ENCODE measurements around the gene RPL14.

RPL14 gene

DNA sequence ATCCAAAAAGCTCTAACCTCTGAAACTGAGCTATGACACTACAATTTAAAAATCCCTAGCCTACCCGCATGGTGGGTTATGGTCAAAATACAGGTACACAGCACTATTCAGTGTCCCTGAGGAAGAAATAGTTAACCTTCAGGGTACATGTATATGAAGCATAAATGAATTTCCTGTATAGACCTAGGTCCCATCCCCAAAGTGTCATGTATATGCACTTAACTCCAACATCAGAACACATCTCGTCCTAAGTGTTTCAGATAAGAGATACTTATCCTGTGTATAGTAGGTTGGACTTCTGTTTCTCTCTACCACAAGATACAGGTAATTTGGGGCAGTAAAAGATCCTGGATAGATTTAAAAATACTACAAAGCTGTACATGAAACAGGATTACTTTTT is 6.4 kb downstream of the RPL14 start:
- DNase-seq = no peak

DNA sequence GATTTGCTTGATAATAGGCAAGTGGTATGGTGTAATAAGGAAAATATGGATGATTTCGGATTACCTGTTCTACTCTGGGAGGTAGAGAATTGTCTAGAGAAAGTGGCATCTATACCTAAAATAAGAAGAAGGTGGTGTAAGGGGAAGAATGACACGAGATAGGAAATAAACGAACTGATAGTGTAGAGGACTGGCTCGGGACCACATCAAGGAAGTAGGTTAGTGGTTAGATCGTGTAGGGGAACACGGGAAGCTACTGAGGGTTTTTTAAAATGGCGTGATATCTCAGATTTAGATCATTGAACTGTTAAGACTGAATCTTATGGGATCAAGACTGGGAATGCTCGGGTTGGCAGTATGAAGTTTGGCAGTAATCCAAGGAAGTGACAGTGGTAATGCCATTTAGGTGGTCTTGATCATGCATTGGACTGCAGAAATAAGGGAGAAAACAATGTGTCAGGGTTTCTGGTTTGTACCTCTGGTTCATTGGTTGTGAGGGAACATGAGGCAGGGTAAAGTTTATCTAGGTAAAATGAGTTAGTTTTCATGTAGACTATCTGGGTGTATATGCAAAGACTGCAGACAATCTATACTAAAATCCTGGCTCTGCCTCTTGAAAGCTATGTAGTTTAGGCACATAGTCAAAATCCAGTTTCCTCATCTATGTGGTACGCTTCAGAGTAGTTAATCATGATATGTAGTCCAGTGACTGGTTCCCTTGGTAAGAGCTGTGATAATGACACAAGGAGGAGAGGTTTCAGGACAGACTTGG is 7.4 kb downstream of the RPL14 start:
- DNase-seq = no peak

DNA sequence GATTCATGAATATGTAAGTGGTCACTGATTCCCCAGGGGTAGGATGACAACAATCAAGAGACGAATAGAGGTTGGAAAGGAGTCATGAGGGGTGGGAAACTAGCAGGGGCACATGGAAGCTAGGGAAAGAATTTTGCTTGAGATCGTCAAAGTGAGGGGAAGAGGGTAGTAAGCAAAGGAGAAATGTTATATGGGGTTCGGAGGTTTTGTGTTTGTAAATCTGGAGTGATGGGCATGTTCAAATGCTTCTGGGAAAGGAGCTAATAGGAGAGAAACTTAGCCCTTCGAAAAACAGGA is 7.9 kb downstream of the RPL14 start:
- DNase-seq = no peak

DNA sequence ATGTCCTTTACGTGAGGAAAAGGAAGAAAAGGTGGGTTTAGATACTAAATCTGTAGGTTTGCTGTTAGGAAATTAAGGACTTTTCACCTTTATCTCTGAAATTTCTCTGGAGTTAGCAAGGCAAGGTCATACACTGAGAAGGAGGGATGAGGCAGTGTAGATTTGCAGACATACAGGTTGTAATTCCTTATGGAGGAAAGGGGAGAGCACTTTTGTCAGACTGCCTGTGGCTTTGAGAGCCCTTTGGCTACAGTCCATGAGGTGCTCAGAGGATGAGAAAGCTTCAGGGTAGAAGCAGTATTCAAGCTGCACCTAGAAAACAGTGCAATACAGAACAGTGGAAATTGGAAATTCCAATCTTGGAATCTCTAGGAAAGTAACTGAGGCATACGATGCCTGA is 8.3 kb downstream of the RPL14 start:
- DNase-seq = no peak

DNA sequence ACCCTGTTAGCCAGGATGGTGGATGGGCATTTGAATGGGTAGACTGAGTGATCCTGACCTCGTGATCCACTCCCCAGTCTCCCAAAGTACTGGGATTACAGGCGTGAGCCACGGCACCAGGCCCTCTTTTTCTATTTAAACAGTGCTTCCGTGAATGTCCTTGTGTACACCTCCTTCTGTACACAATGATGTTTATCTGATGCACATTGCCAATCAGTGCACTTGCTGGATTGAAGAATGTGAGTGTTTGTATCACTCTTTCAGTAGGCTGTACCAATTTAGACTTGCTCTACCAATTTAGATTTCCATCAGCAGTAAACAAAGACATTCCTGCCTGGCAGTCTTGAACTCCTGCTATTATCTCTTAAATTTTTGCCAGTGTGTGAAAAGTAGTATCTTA is 10.9 kb downstream of the RPL14 start:
- no peak for DNase-seq

DNA sequence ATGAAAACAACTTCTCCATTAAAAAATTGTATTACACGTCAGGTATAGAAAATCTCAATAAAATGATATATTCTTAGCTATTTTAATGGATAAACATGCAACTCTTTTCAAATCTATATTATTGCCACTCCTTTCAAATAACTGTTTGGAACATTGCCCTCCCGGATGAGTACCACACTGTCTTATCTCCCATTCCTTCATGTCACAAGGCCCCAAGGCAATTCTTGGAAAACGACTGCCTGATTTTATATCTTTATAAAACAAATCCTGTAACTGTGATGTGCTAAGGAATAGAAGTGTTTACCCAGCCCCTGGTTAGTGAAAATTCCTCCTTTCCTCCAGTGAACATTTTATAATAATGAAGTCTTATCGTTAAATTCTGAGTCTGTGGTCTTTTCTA is 13.6 kb downstream of the RPL14 start:
- no peak for DNase-seq

DNA sequence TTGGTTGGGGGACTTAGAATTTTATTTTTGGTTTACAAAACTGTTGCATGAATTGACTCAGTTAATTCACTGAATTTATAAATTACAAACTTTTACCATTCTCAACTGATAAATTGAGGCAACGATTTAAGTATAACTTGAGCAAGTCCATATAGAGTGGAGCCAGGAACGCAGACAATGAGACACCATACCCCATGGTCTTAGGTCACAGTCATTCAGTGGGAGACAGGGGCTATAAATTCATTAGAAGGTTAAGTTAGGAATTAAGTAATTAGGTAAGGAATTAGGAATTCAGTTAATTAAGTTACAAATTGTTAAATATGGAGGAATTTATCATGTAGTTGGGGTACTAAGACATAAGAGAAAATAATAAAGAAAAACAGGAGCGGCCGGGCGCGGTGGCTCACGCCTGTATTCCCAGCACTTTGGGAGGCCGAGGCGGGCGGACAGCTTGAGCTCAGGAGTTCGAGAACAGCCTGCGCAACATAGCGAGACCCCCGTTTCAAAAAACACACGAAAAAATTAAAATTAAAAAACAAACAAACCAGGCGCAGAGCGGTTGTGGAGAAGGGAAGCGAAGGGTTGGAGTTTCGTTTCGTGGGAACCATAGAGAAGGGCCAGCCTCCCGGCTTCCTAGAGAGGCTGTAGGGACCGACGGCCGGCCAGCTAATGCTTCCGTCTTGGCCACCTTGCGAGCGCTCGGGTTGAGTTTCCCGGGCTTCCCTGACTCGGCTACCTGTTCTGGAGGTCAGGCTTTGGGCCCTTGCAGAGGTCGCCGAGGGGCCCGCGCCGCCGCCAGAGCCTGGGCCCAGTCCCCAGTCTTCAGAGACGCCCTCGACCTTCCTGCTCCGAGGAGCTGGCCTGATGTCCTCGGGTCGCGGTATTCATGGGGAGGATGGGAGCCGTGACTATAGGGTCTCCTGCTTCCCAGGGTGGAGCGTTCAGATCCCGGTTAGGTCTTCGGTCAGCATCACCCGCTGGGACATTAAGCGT is 19.6 kb downstream of the RPL14 start, which contains the start of gene ZNF619:
Gene ZNF619 (plus strand): TSS at position 645 of the 993 bp plus-strand sequence. CDS start 858 bp downstream, outside the sequence.
- DNase-seq = peak; percentile 77

DNA sequence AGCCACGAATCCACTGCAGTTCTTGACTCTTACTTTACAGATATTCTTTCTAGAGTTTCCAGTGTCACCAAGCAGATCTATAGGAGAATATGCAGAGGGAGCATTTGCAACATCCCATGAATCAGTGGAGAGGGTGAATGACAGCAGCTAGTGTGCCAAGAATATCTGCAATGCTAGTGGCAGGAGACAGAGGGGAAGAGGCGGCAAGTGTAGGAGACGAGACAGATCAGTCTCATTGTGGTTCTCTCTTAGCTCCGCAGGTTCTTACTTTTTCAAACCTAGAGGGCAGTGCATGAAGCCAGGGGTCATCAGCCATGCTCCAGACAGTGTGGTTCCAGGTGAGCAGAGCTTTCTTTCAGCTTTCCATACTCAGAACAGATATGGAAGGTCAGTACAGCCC is 20.5 kb downstream of the RPL14 start:
- peak; percentile 6 for DNase-seq

DNA sequence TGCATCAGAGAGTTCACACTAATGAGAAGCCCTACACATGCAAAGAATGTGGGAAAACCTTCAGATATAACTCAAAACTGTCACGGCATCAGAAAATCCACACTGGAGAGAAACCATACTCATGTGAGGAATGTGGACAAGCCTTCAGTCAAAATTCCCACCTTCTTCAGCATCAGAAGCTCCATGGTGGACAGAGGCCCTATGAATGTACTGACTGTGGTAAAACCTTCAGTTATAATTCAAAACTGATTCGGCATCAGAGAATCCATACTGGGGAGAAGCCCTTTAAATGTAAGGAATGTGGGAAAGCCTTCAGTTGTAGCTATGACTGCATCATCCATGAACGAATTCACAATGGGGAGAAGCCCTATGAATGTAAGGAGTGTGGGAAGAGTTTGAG is 30.0 kb downstream of the RPL14 start:
- DNase-seq = no peak

DNA sequence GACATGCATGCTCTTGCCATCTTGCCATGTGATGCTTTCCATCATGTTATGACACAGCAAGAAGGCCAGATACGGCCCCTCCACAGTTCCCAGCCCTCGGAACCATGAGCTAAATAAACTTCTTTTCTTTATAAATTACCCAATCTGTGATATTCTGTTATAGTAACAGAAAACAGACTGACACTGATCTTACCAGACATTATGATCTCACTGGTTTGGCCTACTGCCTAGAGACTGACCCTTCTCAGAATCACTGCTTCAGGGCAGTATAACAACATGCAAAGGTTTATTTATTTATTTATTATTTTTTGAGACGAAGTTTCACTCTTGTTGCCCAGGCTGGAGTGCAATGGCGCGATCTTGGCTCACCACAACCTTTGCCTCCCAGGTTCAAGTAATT is 33.8 kb downstream of the RPL14 start:
- DNase-seq = no peak

DNA sequence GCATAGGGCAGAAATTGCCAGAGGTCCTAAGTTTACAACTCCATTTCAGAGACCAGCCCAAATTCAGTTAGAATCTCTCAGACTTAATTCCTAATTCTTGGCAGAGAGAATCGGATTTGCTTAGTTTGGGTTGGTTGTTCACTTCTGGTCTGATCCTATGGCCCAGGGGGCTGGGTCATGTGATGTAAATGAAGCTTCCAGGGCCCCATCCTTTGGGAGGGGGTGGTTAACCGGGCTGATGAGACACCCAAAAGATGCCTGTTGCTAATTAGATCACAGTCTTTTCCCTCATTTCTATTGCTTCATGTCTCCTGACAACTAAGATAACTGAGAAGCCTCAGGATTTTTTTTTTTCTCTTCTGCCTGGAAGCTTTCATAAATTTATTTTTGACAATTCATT is 37.6 kb downstream of the RPL14 start:
- DNase-seq = no peak

DNA sequence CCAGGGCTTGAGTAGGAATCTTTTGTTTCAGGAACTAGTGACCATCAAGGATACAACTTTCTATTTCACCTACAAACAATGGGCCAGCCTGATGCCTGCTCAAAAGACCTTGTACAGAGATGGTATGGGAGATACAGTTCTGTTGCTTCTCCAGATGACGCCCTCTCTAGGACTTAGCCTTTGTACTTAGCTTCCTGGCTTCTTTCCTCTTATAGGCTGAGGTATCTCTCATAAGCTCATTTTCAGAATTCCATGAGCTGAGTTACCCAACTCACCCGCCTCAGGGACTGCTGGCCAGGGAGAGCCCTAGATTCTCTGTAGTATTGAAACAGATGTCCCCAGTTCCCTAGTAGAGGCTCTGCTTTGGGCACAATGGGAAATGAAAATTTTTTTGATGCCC is 40.1 kb downstream of the RPL14 start:
- DNase-seq = no peak

DNA sequence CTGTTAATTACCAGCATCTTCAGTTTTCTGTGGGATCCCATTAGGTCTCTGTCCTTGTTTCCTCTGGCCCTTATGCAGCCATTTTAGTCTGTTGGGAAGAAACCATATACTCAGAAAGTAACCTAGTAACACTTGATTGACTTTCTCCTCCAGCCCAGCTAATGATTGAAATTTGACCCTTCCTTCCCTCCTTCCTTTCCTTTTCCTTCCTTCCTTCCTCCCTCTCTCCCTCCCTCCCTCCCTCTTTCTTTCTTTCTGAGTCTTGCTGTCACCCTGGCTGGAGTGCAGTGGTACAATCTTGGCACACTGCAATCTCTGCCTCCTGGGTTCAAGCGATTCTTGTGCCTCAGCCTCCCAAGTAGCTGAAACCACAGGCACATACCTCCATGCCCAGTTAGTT is 42.8 kb downstream of the RPL14 start:
- no peak for DNase-seq

DNA sequence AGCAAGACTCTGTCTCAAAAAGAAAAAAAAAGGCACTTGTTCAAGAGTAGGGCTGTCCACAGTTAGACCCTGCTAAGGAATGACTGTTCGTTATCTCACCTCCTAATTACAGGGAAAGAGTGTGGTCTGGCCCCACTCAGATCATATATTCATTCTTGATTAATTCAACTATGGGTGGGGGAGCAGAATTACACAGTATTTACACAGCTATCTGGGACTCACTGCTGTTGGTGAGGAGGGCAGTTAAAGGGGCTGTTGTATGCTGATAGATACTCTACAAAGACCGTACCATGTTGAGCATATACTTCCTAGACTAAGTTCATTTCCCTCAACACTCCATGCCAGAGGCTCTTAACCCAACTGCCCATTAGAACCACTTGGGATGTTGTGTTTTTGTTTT is 44.9 kb downstream of the RPL14 start:
- no peak for DNase-seq

DNA sequence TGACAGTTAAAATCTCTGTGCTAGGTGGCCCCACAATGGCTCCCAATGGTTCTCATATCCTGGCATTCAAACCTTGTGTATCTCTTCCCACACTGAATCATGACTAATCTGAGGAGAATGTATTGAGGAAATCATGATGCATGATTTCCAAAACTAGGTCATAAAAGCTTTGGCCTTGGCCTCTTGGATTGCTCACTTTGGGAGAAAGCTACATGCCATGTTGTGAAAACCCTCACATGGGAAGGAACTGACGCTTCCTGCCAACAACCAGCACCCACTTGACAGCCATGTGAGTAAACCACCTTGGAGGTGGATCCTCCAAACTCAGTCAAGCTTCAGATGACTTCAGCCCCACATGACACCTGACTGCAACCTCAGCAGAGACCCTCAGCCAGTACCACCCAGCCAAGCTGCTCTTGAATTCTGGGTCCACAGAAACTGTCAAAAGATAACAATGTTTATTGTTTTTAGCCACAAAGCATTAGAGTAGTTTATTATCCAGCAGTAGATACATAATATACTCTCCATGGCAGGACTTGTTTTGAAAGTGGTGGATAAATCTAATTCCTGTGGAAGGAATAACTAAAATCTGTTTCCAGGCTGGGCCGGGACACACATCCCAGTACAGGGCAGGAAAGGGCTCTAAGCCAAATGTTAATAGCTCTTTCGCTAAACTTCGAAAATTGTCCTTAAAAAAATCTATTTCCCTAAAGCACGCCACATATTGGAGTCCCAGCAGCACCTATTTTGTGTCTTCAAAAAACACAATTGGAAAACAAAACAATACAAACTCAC is 47.7 kb downstream of the RPL14 start:
- peak; percentile 97 for DNase-seq

DNA sequence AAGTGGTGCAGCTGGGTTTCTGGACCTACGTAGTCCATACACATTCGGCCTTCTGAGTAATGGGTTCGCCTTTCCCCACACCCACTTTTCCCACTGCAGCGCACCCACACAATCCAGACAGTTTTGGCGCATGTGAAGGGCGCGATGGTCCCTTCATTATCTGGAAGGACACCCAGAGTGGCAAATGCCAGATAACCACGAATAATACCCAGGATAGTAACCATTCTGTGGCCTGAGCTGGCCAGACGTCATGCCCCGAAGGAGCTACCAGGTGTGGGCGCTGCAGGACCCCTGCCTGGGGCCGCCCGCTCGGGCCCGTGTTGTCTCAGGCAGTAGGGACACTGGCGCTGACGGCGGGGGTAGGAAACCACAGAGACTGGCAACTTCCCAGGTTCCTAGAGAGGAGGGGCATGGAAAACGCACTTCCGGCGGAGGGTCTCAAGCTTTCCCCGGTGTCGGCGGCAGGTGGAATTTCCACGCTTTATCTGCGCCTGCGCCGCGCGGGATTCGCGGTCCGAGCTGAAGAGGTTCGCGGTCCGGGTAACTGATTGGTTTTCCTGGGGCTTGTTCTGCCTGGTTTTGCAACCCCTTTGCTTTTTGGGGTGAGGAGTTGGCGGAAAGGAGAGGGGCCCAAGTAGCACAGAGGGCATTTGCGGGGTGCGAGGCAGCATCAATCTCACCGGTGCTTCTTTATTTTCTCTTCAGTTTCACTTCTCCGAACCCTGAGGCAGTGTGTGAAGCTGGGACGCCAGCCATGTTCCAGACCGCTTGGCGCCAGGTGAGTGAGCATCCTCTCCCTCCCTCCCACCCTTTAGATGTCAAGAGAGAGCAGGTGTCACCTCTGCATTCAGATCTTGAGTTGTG is 48.7 kb downstream of the RPL14 start, which contains the start of gene ZNF620:
Gene ZNF620 (plus strand): TSS at position 441 of the 864 bp plus-strand sequence. CDS start 314 bp downstream, at position 755.
- DNase-seq = peak; percentile 57

DNA sequence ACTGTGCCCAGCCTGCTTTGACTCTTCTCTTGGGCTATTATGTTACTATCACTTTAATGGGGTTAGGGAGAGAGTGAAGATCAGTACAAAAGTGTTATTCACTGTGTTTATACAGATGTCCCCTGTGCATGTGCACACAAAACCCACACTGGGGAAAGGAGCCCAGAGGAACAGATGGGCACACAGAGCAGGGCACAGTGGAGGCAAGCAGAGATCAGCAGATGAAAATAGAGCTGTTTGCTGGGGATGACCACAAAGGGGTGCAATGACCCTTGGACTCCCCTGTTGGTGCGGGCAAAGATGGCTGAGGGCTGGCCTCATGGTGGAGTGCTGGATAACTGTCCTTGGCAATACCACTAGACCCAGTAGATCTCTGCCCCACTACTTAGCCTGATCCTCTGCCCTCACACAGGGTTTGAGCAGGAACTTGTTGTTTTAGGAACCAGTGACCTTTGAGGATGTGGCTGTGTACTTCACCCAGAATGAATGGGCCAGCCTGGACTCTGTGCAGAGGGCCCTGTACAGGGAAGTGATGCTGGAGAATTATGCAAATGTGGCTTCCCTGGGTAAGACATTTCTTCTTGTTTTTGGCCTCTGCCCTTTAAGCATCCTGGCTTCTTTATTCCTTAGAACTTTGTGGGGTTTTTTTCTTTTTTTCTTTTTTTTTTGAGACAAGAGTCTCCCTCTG is 54.0 kb downstream of the RPL14 start:
- no peak for DNase-seq

DNA sequence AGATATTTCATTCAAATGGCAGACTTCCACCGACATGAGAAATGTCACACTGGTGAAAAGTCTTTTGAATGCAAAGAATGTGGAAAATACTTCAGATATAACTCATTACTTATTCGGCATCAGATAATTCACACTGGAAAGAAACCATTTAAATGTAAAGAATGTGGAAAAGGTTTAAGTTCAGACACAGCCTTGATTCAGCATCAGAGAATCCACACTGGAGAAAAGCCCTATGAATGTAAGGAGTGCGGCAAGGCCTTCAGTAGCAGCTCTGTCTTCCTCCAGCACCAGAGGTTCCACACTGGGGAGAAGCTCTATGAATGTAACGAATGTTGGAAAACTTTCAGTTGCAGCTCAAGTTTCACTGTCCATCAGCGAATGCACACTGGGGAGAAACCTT is 59.1 kb downstream of the RPL14 start:
- peak; percentile 89 for DNase-seq

DNA sequence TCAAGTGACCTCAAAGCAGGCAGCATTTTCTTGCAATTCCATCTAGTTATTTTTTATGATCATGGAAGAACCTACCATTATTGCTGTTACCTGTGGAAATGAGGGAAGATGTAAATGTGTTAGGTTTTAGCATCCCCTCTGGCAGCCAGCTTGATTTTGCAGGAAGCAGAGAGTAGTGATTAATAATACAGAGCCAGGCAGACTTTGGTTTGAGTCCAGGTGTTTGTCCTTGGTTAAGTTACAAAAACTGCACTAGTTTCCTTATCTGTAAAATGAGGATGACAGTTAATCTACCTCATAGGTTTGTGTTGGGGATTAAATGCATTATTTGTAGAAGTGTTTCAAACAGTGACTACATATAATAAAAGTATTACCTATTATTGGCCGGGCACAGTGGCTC is 60.9 kb downstream of the RPL14 start:
- DNase-seq = no peak

All from fibroblast of skin of back (primary cell).